HG03575 (cell line): Measurements from ENCODE around the gene PRAMEF2.
"Not testable (repeated sequence)": the region's sequence is repeated elsewhere in the genome, so short reads cannot be mapped to it uniquely, and the experiment has no call there.

Experiments
- ATAC-seq: cut with Tn5 transposase; IDR thresholded peaks from one replicate; pipeline ENCODE4 v1.9.1; 2021; ENCODE audit not compliant: unreplicated experiment, insufficient number of reproducible peaks, low FRiP score; ENCODE audit errors: extremely low read depth

The PRAMEF2 gene, protein sequence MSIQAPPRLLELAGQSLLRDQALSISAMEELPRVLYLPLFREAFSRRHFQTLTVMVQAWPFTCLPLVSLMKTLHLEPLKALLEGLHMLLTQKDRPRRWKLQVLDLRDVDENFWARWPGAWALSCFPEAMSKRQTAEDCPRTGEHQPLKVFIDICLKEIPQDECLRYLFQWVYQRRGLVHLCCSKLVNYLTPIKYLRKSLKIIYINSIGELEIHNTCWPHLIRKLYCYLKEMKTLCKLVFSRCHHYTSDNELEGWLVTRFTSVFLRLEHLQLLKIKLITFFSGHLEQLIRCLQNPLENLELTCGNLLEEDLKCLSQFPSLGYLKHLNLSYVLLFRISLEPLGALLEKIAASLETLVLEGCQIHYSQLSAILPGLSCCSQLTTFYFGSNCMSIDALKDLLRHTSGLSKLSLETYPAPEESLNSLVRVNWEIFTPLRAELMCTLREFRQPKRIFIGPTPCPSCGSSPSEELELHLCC

GRCh38 chr1:12856786-12857185 lies at the start of gene PRAMEF2:
PRAMEF2 (plus strand) TSS chr1:12857086; CDS start chr1:12859010, 1,924 bp downstream.
- not testable (repeated sequence) for ATAC-seq

GRCh38 chr1:12809933-12810332 lies 47.0 kb upstream of the PRAMEF2 start:
- ATAC-seq: no peak

GRCh38 chr1:12810691-12811408 lies 46.0 kb upstream of the PRAMEF2 start:
- no peak for ATAC-seq

DNA sequence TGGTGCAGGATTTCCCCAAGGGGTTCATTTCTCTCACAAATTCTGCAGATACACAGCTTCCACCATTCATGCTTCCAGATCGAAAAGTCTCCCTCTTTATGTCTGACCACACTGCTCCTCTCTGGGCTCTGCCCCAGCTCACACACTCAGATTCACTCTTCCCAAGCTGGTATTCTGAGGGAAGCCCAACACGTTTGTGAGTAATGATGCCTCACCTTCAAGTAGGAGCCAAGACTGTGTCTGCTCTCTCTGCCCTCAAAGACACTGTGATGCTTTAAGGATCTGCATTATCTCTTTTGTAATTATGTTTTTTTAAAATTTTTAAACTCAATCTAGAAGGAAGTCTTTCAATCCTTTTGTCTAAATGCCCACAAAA lies 45.5 kb upstream of the PRAMEF2 start:
- ATAC-seq: no peak

- ATAC-seq: not testable (repeated sequence)
These were observed 37.8 kb upstream of the PRAMEF2 start for GRCh38 chr1:12819061-12819460.

DNA sequence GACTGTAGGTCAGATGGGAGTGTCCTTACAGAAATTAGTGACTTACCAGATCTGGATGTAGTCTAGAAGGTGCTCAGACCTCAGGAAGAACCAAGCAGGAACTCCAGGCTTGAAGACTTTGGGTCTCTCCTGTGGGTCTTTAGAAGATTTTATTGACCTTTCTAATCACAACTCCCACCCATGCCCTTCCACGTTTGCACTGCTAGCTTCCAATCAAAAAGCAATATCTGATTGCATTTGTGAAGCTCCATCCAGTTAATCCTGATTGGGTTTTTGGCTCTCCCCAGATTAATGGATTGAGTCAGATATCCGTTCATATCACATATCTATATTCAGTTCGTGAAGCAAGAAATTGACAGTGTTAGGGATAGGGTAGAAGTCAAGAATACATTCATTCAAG lies 25.6 kb upstream of the PRAMEF2 start, which contains the start of gene PRAMEF11:
PRAMEF11 (minus strand) TSS at position 101 of the 400 bp plus-strand sequence. CDS start 2,621 bp downstream, outside the sequence.
- not testable (repeated sequence) for ATAC-seq

GRCh38 chr1:12833251-12833650 lies 23.6 kb upstream of the PRAMEF2 start:
- not testable (repeated sequence) for ATAC-seq

- ATAC-seq: not testable (repeated sequence)
These were observed 8.3 kb upstream of the PRAMEF2 start, which contains the start of gene HNRNPCL1 for GRCh38 chr1:12848620-12849019. HNRNPCL1 (minus strand) TSS chr1:12848720; CDS start chr1:12848289, 431 bp downstream.

DNA sequence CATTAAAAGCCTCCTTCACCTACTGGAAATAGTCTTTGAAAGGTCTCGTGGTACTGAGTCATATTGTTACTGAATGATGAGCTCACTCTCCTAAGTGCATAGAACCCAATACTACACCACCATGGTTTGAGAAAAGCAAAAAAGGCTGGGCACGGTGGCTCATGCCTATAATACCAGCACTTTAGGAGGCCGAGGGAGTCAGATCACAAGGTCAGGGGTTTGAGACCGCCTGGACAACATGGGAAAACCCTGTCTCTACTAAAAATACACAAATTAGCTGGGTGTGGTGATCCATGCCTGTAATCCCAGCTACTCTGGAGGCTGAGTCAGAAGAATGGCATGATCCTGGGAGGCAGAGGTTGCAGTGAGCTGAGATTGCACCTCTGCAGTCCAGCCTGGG lies 5.1 kb upstream of the PRAMEF2 start:
- no peak for ATAC-seq

DNA sequence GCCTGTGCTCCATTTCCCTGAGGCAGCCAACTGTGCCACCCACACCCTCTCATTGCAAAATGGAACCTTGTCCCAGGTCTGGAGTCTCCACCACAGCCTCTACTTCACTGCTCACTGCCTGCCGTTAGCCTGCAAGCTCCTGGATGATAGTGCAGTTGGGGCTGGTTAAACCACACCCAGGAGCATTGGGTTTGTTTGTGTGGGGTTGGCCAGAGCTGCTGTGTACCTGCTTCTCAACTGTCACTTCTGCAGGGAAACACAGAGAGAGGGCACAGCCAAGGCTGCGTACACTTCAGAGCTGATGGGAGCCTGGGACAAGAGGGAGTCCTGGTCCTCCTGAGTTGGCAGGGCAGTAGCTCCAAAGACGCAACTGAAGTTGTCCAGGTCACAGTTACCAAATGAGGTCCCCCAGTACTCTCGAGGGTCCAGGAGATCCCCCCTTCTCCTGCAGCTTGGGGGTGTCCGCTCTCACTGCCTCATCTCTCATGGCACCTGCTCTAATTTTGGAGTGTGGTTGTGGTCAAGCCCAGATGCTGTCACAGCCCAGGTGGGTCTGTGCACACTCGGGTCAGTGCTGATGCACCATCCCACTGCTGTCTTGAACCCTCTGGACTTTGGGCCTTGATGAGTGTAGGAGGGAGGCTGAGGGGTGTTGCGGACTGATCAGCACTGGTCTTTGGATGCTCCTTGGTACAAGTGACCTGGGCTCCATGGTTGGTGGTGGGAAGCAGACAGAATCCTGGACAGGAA lies 6.4 kb downstream of the PRAMEF2 start:
- not testable (repeated sequence) for ATAC-seq

GRCh38 chr1:12878453-12878852 lies 21.6 kb downstream of the PRAMEF2 start:
- not testable (repeated sequence) for ATAC-seq

GRCh38 chr1:12886101-12886500 lies 29.2 kb downstream of the PRAMEF2 start, which contains the start of gene PRAMEF4:
PRAMEF4 (minus strand) TSS chr1:12886201; CDS start chr1:12883394, 2,807 bp downstream.
- ATAC-seq: not testable (repeated sequence)

GRCh38 chr1:12898170-12898569 lies 41.3 kb downstream of the PRAMEF2 start, which contains the start of gene PRAMEF10:
PRAMEF10 (minus strand) TSS chr1:12898270; CDS start chr1:12895847, 2,423 bp downstream.
- not testable (repeated sequence) for ATAC-seq

DNA sequence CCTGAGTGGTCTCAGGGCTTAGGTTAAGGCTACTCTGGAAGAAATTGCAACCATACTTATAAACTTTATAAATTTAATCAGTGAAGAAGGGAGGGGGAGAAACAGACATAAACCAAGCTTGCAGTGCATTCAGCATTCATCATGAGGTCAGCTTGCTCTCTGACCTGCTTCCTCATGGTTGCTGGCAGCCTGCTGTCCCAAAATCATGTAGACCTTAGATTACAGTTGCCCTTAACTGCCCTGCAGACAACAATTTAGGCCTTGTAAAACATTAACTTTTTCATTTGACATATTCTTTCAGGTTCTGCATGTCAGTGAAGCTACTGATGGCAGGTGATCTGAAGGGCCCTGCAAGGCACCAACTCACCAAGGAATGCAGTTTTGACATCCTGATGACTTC lies 42.3 kb downstream of the PRAMEF2 start:
- not testable (repeated sequence) for ATAC-seq

- not testable (repeated sequence) for ATAC-seq
These were observed 47.1 kb downstream of the PRAMEF2 start for GRCh38 chr1:12903793-12904572.
